GM12865 (cell line): ENCODE data around the gene GTPBP1.

Experiments
- DNase-seq: peaks from one replicate; pipeline ENCODE4 v3.0.0; 2010; ENCODE audit warnings: low read depth
- H3K4me3 ChIP-seq: 2 replicates; pipeline ENCODE4 v1.5.1; 2011; ENCODE audit warnings: mild to moderate bottlenecking, low read depth, low read length, control low read depth
- CTCF ChIP-seq: IDR thresholded peaks from 2 replicates; pipeline ENCODE4 v1.5.1; 2011; ENCODE audit warnings: low read length, control low read depth, low read depth, inconsistent platforms; ENCODE audit not compliant: insufficient read depth; ENCODE audit errors: missing control alignments

GTPBP1 gene

DNA sequence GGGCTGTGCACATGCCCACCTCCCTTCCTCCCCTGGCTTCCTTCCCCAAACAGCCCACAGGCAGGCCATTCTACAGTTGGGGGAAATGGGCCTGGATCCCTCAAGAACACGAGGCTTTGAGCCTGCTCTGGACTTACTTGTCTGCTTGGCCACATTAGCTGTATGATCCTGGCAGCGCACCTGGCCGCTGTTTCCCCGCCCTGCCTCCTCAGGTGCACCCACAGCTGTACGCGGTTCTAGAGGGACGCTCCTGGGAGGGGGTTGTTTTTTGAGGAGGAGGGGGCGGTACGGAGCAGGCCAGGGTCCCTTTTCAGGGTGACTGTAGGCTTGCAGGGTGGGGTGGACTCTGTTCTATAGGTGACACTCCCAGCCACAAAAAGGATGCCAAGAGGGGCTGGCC, 61.6 kb downstream of the GTPBP1 start:
- no peak for TF ChIP-seq CTCF
- no peak for DNase-seq
- H3K4me3 ChIP-seq, result no peak overlapping the region

DNA sequence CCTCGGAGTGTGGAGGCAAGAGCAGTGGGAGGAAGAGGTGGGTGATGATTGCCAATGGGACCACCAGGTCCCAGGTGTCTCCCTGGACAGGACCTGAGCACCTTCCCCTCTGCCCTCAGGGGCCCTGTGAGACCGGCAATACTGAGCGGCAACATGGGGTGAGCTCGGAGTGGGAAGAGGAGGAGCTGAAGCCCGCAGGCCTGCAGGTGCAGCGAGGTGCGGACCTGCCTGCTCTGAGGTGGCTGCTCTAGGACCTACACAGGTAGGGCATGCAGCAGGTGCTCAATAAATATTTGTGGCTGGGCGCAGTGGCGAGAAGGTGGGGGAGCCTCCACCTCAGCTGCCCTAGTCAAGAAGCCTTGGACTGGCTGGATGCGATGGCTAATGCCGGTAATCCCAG, 62.3 kb downstream of the GTPBP1 start:
- no peak overlapping the region for H3K4me3 ChIP-seq
- no peak for TF ChIP-seq CTCF
- no peak for DNase-seq

DNA sequence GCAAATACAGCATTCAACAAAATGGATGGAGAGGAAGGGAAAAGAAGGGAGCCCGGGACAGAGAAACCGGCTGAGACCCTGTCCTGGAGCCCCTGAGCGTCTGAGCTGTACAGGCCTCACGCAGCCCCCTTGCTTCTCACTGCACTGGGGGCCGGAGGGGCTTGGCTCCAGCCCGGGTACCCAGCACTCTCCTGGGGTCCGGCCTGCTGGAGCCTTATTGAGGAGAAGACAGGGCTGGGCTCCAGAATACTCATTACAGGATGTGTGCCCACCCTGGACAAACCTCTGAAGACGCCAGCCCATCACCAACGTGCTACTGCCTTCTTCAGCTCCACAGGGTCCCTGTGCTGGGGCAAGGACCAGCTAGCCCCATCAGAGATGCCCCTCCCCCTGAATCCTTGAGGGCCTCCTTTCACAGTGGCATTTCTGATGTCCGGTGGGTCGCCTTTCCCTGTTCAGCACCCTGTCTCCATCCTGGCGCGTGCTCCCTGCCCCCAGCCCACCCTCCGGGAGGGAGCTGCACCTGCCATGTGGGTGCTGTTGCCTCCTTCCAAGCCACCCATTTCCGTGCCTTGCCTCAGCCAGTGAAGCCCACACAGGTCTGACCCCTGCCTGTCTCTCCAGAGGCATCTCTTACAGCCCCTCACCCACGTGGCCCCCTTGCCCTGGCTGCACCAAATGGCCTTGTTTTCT, 64.7 kb downstream of the GTPBP1 start:
- DNase-seq, result no peak
- TF ChIP-seq CTCF, result no peak
- no peak overlapping the region for H3K4me3 ChIP-seq

DNA sequence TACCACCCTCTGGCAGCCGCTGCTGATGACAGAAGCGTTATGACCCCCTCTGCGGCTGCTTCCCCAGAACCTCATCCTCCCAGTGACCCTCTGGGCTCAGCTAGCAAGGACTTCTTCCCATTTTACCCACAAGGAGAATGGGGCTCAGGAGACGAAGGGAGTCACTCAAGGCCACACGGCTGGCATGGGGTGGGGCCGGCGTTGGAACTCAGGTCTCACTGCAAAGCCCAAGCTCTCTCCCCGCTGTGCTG, 66.8 kb downstream of the GTPBP1 start:
- DNase-seq, result no peak
- H3K4me3 ChIP-seq, result no peak overlapping the region
- TF ChIP-seq CTCF, result no peak

DNA sequence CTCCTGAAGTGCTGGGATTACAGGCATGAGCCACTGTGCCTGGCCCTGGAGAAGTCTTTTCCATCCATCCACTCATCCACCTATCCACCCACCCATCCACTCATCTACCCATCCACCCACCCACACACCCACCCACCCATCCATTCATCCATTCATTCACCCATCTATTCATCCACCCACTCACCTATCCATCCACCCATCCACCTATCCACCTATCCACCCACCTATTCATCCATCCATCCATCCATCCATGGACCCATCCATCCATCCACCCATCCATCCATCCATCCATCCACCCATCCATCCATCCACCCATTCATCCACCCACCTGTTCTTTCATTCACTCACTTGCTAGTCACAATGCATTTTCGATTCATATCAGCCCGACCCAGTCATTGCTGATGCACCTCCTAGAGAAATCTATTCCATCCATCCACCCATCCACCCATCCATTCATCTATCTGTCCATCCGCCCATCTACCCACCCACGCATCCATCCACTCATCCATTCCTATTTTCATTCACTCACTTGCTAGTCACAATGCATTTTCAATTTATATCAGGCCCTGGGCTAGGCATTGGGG, 67.7 kb downstream of the GTPBP1 start:
- H3K4me3 ChIP-seq, result no peak overlapping the region
- no peak for TF ChIP-seq CTCF
- DNase-seq, result no peak

DNA sequence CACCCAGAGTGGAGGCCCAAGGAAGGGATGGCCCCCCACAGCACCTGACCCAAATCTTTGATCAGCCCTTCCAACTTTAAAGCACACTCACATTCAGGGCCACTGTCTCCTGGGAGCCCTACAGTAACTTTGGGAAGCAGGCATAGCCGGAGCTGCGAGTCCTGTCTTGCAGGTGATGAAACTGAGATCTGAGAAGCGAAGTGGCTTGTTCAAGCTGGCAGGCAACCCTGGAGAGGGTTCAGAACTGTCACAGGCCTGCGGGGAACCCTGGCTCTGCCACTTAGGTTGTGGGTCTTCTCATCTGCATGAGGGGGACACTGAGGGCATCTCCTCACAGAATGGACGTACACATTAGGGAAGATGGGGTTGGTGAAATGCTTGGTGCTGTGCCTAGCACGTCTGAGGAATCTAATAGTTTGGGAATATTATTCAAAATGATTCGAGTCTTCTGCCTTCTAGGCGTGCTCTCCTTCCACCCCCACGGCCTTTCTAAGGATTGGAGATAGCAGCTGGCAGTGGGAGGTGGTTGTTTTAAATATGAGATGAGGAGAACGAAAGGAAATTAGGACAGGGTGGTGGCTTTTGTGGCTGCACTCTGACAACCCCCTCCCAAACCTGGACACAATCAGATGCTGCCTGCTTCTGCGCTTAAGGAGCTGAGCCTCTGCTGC, 68.9 kb downstream of the GTPBP1 start:
- TF ChIP-seq CTCF, result no peak
- no peak overlapping the region for H3K4me3 ChIP-seq

GRCh38 chr22:38775656-38776055, 69.9 kb downstream of the GTPBP1 start:
- no peak overlapping the region for H3K4me3 ChIP-seq
- DNase-seq, result no peak
- no peak for TF ChIP-seq CTCF

More for the DNA sequence above, 68.9 kb downstream of the GTPBP1 start:
- DNase-seq, result no peak
